ENCODE measurements around the gene HNRNPDL. TPM values are rescaled to one million over a fixed set of nuclear protein-coding genes. Genes with fewer than 3 reads are reported as not detected.

HNRNPDL gene
- total and polyA plus RNA-seq, 2 of the 4 experiments (the other 2 are of a cell fraction) = 52.9 to 276 TPM

DNA sequence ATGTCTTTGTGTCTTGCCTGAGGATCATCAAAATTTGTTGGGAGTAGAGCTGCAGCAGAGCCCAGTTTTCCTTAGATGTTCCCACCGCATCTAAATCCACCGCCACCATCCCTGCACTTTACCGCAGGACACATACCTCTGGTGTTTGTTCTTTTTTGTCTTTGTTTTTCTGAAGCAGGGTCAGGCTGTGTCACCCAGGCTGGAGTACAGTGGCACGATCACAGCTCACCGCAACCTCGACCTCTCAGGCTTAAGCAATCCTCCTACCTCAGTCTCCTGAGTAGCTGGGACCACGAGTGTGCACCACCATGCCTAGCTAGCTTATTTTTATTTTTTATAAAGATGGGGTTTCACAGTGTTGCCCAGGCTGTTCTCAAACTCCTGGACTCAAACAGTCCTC is 4.7 kb upstream of the HNRNPDL start:
- Histone ChIP-seq H3K56ac (ENCODE audit: extremely low read depth, insufficient read depth, low read length) (no peak overlapping the region), H3K9me1 (ENCODE audit: insufficient read depth, low read length) (peaks cover 14% of the 10 kb centered on the region), H4K5ac (ENCODE audit: low read depth, low read length) (no peak overlapping the region), H2BK20ac (ENCODE audit: low read depth, low read length) (no peak overlapping the region), H2BK5ac (ENCODE audit: low read depth, low read length, poor library complexity, severe bottlenecking) (no peak overlapping the region), H3K27ac (ENCODE audit: insufficient read depth, low read length) (no peak overlapping the region), H2AFZ (replicated peaks; ENCODE audit: low read length, poor library complexity) (no peak overlapping the region), H2AK5ac (ENCODE audit: low read depth, low read length) (no peak overlapping the region), H3K79me1 (ENCODE audit: low read depth in 1 of 2, low read length in 2 of 2) (peaks cover 47 to 79% of the 10 kb centered on the region in 2 experiments), H3K23ac (ENCODE audit: low read depth, low read length) (no peak overlapping the region), H2BK120ac (ENCODE audit: low read depth, low read length) (no peak overlapping the region), H3K4ac (ENCODE audit: low read depth, low read length) (no peak overlapping the region), H4K8ac (ENCODE audit: low read depth in 2 of 2, low read length in 2 of 2) (no peak overlapping the region), H4K20me1 (ENCODE audit: insufficient read depth, low read length) (peaks cover 32% of the 10 kb centered on the region), H3K27me3 (ENCODE audit: control insufficient read depth, insufficient read depth, low read length) (no peaks in the 10 kb centered on the region), H3K9ac (ENCODE audit: low read depth, low read length) (no peak overlapping the region), H4K91ac (ENCODE audit: insufficient read depth, low read depth, low read length) (no peak overlapping the region), H2AK9ac (replicated peaks; ENCODE audit: low read depth, low read length, poor library complexity) (no peak overlapping the region), H3K14ac (replicated peaks; ENCODE audit: low read depth, low read length) (no peak overlapping the region), H3K36me3 (ENCODE audit: control insufficient read depth, insufficient read depth, low read length) (no peaks in the 10 kb centered on the region), H3K4me2 (ENCODE audit: low read depth, low read length) (no peak overlapping the region), H3K18ac (ENCODE audit: low read depth, low read length) (no peak overlapping the region), H3K4me1 (ENCODE audit: control insufficient read depth, insufficient read depth, low read length) (peaks cover 3% of the 10 kb centered on the region), H2BK15ac (ENCODE audit: low read depth, low read length) (no peak overlapping the region), H3K4me3 (ENCODE audit: insufficient read depth, low read depth, low read length) (no peak overlapping the region), H3K9me3 (ENCODE audit: control insufficient read depth, insufficient read depth, low read length) (no peaks in the 10 kb centered on the region)
- CTCF ChIA-PET = no interaction called here
- in situ Hi-C loops (cut with MboI; ENCODE audit: low sequenced_read_pairs) (loop anchor here (25.0 kb wide), 1 partner anchor 602 kb away; the partner anchor contains the start of gene COPS4), dilution Hi-C loops (cut with HindIII; ENCODE audit: low sequenced_read_pairs, unreplicated experiment) (no loop called here), intact Hi-C loops (cut with micrococcal nuclease) (no loop called here)
- no peak for DNase-seq
- no TSS peak for BruUV-seq (replicated peaks)
- no CpG with 5 or more reads among the region's 7 CpGs for WGBS, 2 experiments (ENCODE audit: extremely low coverage in 2 of 2, insufficient read length in 1 of 2)
- POLR2A ChIA-PET (ENCODE audit: unreplicated experiment) = no interaction called here
- no peak for ATAC-seq (ENCODE audit: low read depth)
- TF ChIP-seq CHD1 (IDR thresholded peaks at IDR 0.05; ENCODE audit: low read depth, low read length) = no peak
- TF ChIP-seq FOS (IDR thresholded peaks at IDR 0.05; ENCODE audit: low read depth, low read length) = no peak
- TF ChIP-seq MXI1 (IDR thresholded peaks at IDR 0.05; ENCODE audit: borderline replicate concordance, low read depth, low read length) = no peak
- no peak for TF ChIP-seq BHLHE40 (IDR thresholded peaks at IDR 0.05; ENCODE audit: low read depth, low read length)
- no peak for TF ChIP-seq NFE2L2 (IDR thresholded peaks at IDR 0.05; ENCODE audit: low read depth, low read length)
- TF ChIP-seq USF2 (IDR thresholded peaks at IDR 0.05; ENCODE audit: low read depth, low read length) = no peak
- no peak for TF ChIP-seq MAFK (IDR thresholded peaks at IDR 0.05; ENCODE audit: low read depth, low read length)
- TF ChIP-seq CEBPB (IDR thresholded peaks at IDR 0.05; ENCODE audit: low read depth, low read length) = no peak
- no peak for TF ChIP-seq RFX5 (IDR thresholded peaks at IDR 0.05; ENCODE audit: low read depth, low read length)
- TF ChIP-seq SMC3 (IDR thresholded peaks at IDR 0.05; ENCODE audit: low read depth, low read length) = no peak
- TF ChIP-seq, protein P1, sequence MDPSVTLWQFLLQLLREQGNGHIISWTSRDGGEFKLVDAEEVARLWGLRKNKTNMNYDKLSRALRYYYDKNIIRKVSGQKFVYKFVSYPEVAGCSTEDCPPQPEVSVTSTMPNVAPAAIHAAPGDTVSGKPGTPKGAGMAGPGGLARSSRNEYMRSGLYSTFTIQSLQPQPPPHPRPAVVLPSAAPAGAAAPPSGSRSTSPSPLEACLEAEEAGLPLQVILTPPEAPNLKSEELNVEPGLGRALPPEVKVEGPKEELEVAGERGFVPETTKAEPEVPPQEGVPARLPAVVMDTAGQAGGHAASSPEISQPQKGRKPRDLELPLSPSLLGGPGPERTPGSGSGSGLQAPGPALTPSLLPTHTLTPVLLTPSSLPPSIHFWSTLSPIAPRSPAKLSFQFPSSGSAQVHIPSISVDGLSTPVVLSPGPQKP (IDR thresholded peaks at IDR 0.05; ENCODE audit: borderline replicate concordance, low read depth, low read length) = no peak
- TF ChIP-seq RAD21 (IDR thresholded peaks at IDR 0.05; ENCODE audit: low read length) = no peak
- TF ChIP-seq MAZ (IDR thresholded peaks at IDR 0.05; ENCODE audit: borderline replicate concordance, low read depth, low read length) = no peak
- TF ChIP-seq POLR2A (IDR thresholded peaks at IDR 0.05; ENCODE audit: low read depth, low read length) = no peak
- no peak for TF ChIP-seq CTCF (conservative IDR thresholded peaks at IDR 0.05; ENCODE audit: low read depth, low read length)
- no peak for TF ChIP-seq RCOR1 (IDR thresholded peaks at IDR 0.05; ENCODE audit: insufficient replicate concordance, low read length)

Data from IMR-90 (cell line).